22Rv1 (cell line): ENCODE results near the gene TRAK1.

ENCODE experiments used
- ZFX ChIP-seq: fragments of 450-650 bp; IDR thresholded peaks from 2 replicates; pipeline ENCODE4 v1.6.1; 2017; ENCODE audit warnings: antibody characterized with exemption, borderline replicate concordance
- TF ChIP-seq, protein P1 (sequence below): fragments of 450-650 bp; IDR thresholded peaks from 2 replicates; pipeline ENCODE4 v1.5.1; 2017; ENCODE audit warnings: mild to moderate bottlenecking

DNA sequence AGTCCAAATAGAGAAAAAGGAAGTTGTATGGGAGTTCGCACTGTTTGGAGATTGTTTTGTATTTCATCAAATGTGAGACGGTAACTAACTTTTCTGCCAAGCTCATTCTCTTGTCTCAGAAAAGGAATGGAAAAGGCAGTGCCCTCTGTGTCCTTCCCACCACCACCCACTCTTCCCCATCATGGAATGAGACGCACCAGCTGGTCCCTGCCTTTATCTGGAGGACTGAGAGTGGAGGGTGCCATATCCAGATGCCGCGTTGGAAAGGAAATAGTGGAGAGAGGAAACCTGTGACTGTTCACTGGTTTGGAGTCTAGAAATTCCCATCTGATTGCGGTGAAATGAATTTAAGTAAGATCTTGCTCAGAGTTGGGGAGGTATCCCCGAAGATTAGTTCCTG is 178.5 kb downstream of the TRAK1 start:
- TF ChIP-seq, protein P1, sequence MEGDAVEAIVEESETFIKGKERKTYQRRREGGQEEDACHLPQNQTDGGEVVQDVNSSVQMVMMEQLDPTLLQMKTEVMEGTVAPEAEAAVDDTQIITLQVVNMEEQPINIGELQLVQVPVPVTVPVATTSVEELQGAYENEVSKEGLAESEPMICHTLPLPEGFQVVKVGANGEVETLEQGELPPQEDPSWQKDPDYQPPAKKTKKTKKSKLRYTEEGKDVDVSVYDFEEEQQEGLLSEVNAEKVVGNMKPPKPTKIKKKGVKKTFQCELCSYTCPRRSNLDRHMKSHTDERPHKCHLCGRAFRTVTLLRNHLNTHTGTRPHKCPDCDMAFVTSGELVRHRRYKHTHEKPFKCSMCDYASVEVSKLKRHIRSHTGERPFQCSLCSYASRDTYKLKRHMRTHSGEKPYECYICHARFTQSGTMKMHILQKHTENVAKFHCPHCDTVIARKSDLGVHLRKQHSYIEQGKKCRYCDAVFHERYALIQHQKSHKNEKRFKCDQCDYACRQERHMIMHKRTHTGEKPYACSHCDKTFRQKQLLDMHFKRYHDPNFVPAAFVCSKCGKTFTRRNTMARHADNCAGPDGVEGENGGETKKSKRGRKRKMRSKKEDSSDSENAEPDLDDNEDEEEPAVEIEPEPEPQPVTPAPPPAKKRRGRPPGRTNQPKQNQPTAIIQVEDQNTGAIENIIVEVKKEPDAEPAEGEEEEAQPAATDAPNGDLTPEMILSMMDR: no peak
- TF ChIP-seq ZFX: no peak
